GM12891 (cell line): ENCODE results near the gene WASHC4.

Experiments used
- POLR2A ChIP-seq: IDR thresholded peaks from 2 replicates; pipeline ENCODE4 v1.6.1; 2011; ENCODE audit warnings: low read depth, low read length, control low read depth
- POLR2AphosphoS5 ChIP-seq: IDR thresholded peaks from 2 replicates; pipeline ENCODE4 v1.6.1; 2011; ENCODE audit warnings: low read depth, low read length, control low read depth

GRCh38 chr12:105189293-105189692 is 81.8 kb downstream of the WASHC4 start:
- TF ChIP-seq POLR2A = no peak
- no peak for TF ChIP-seq POLR2AphosphoS5
